GM19328 (cell line): ENCODE data around the gene STXBP4.

ENCODE experiments used
- ATAC-seq: cut with Tn5 transposase; IDR thresholded peaks from one replicate; pipeline ENCODE4 v1.9.1; 2021; ENCODE audit warnings: mild to moderate bottlenecking, moderate library complexity; ENCODE audit not compliant: unreplicated experiment

STXBP4 gene

GRCh38 chr17:54969658-54970572, 1.4 kb downstream of the STXBP4 start:
- no peak for ATAC-seq

GRCh38 chr17:54971147-54971546, 2.6 kb downstream of the STXBP4 start:
- ATAC-seq: no peak

GRCh38 chr17:54971901-54972300, 3.3 kb downstream of the STXBP4 start:
- no peak for ATAC-seq

DNA sequence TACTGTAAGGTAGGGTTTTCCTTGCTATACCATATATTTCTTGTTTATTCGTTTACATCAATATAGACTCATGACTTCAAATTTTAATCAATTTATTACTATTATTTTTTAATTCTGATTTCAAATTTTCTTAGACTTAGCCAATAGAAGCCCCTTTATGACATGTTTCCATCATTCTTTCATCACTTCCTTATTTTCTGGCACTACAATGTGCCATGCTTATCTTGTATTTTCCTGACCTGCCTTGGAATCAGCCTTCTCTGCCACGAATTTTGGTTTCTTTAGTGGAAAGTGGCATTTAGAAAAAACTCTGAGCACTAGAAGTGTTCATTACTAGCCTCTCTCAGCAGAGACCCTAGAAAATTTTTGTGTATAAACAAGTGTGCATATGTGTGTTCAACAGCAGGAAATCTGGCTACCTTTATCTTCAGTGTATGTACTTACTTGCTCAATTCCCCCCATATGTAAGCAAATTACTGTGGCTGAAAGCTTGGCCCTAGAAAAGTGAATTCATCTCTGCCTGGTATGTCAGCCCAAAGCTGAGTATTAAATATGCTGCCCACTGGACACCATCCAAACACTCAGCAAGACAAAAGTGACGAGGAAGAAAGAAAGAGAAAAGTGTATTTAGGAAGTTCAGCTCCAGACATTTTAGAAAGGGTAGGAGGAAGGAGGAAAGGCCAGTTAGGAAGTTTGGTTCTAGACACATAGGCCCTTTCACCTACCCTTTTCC, 4.0 kb downstream of the STXBP4 start:
- no peak for ATAC-seq

GRCh38 chr17:54974759-54975158, 6.2 kb downstream of the STXBP4 start:
- no peak for ATAC-seq

- no peak for ATAC-seq
Measured at GRCh38 chr17:54976316-54976715, 7.8 kb downstream of the STXBP4 start.

- no peak for ATAC-seq
Measured at GRCh38 chr17:54977744-54978143, 9.2 kb downstream of the STXBP4 start.

DNA sequence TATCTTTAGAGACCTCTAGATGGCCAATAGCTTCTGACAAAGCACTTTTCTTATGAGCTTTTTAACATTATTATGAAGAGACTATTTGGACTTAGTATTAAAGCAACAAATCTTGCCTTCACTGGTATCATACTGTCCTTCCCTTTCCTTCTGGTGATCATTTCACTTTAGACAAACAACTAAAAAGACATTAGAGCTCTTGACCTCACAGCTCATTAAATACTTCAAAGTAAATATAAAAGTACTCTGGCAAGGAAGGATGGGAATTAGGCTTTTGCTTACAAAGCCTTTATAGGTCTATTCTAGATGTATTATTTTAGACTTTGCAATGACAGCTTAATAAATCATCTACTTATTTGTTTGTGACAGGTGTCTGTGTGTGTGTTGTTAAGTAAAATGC, 11.1 kb downstream of the STXBP4 start:
- ATAC-seq: no peak

GRCh38 chr17:54980375-54980774, 11.8 kb downstream of the STXBP4 start:
- ATAC-seq: no peak

- ATAC-seq: no peak
Measured at GRCh38 chr17:54982399-54982798, 13.8 kb downstream of the STXBP4 start.

DNA sequence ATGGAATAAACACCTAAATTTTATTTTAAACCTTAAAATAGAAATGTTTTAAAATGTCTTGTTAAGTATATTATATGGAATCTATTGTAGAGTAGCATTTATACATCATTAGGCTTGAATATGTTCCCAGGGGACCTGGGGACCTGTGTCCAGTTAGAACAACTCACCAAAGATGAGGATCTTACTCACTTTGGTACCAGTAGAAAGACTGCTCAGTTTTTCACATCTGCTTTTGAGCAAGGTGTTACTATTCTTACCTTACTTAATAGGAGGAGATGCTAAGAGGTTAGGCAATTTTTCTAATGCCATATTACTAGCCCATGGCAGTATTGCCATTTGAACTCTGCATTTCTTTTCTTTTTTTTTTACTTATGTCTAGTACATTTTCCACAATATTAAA, 14.7 kb downstream of the STXBP4 start:
- ATAC-seq: no peak

- no peak for ATAC-seq
Measured at GRCh38 chr17:54985476-54985875, 16.9 kb downstream of the STXBP4 start.

GRCh38 chr17:54990118-54990517, 21.6 kb downstream of the STXBP4 start:
- ATAC-seq: no peak

- no peak for ATAC-seq
Measured at GRCh38 chr17:54991567-54991966, 23.0 kb downstream of the STXBP4 start.

GRCh38 chr17:54992797-54993639, 24.5 kb downstream of the STXBP4 start:
- ATAC-seq: no peak

GRCh38 chr17:54996441-54996840, 27.9 kb downstream of the STXBP4 start:
- no peak for ATAC-seq

DNA sequence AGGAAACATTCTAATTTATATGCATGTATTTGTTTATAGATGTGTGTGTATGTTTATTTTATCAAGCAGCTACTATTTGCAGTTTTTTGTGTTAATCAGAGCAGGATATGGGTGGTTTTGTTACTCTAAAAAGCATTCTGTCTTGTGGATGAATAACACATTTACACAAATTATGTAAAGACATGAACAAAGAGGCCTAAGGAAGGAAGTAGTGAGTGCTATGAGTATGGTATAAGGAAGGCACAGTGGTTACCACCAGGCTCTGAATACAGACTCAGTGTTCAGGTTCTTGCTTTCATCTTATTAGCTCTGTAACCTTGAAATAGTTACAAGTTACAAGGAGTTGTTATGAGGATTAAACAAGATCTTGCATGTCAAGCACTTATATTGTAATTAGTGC, 33.9 kb downstream of the STXBP4 start:
- ATAC-seq: no peak

- ATAC-seq: no peak
Measured at GRCh38 chr17:55004484-55004883, 35.9 kb downstream of the STXBP4 start.

- no peak for ATAC-seq
Measured at GRCh38 chr17:55005520-55005919, 37.0 kb downstream of the STXBP4 start.

- ATAC-seq: no peak
Measured at GRCh38 chr17:55023626-55024025, 55.1 kb downstream of the STXBP4 start.

GRCh38 chr17:55037828-55038227, 69.3 kb downstream of the STXBP4 start:
- ATAC-seq: peak; percentile 99
